CD4-positive, alpha-beta memory T cell (primary cell): ENCODE measurements around the gene VSIR. TPM values are rescaled to one million over a fixed set of nuclear protein-coding genes. Genes with fewer than 3 reads are reported as not detected.

ENCODE experiments used
- CTCF ChIA-PET: fragments of 350-600 bp; sonication (Branson Sonifier 250); formaldehyde crosslinking; loops from one replicate; lab custom pipeline; 2021; ENCODE audit warnings: inconsistent platforms; ENCODE audit not compliant: partially characterized antibody; lab: Charles Lee
- POLR2A ChIA-PET: fragments of 350-600 bp; sonication (Branson Sonifier 250); formaldehyde crosslinking; loops from one replicate; lab custom pipeline; 2021; ENCODE audit not compliant: partially characterized antibody; lab: Charles Lee
- DNase-seq, 5 donors: peaks; one replicate each; pipeline versions ENCODE4 v3.0.0 to v3.0.0-alpha.2; 2020 to 2022; ENCODE audit warnings: mixed read lengths in 1 of 5
- H3K27ac ChIP-seq: one replicate; pipeline ENCODE4 v1.7.0; 2013; ENCODE audit warnings: low read depth, low read length
- H3K27me3 ChIP-seq: 2 replicates; pipeline ENCODE4 v1.7.0; 2013; ENCODE audit warnings: mild to moderate bottlenecking, low read length, moderate library complexity; ENCODE audit not compliant: insufficient read depth
- H3K36me3 ChIP-seq: 2 replicates; pipeline ENCODE4 v1.7.0; 2013; ENCODE audit warnings: mild to moderate bottlenecking, low read length, moderate library complexity; ENCODE audit not compliant: insufficient read depth
- H3K4me1 ChIP-seq: 2 replicates; pipeline ENCODE4 v1.7.0; 2013; ENCODE audit warnings: mild to moderate bottlenecking, low read length, moderate library complexity; ENCODE audit not compliant: insufficient read depth
- H3K4me3 ChIP-seq, 2 donors: one replicate each; pipeline ENCODE4 v1.7.0; 2013; ENCODE audit warnings: low read length in 2 of 2, mild to moderate bottlenecking in 1 of 2
- H3K9me3 ChIP-seq, 2 donors: one replicate each; pipeline ENCODE4 v1.7.0; 2013; ENCODE audit warnings: low read length in 2 of 2, control low read depth in 1 of 2; ENCODE audit not compliant: control insufficient read depth in 1 of 2
- H3K27ac Mint-ChIP-seq, 7 donors: one replicate each; pipeline ENCODE4 v1.8.0; 2020 to 2021; ENCODE audit warnings: mixed read lengths in 7 of 7, mild to moderate bottlenecking in 6 of 7, inconsistent platforms in 3 of 7, moderate library complexity in 3 of 7
- H3K27me3 Mint-ChIP-seq, 2 donors: one replicate each; pipeline ENCODE4 v1.8.0; 2020 to 2021; ENCODE audit warnings: mixed read lengths in 2 of 2
- H3K36me3 Mint-ChIP-seq, 2 donors: one replicate each; pipeline ENCODE4 v1.8.0; 2020 to 2021; ENCODE audit warnings: mixed read lengths in 2 of 2, inconsistent platforms in 1 of 2, mild to moderate bottlenecking in 1 of 2
- H3K4me1 Mint-ChIP-seq, 4 donors: one replicate each; pipeline ENCODE4 v1.8.0; 2020 to 2021; ENCODE audit warnings: mixed read lengths in 4 of 4, mild to moderate bottlenecking in 1 of 4
- H3K4me3 Mint-ChIP-seq, 8 donors: one replicate each; pipeline ENCODE4 v1.8.0; 2020 to 2021; ENCODE audit warnings: mixed read lengths in 8 of 8, mild to moderate bottlenecking in 7 of 8, moderate library complexity in 6 of 8, inconsistent platforms in 3 of 8
- H3K9me3 Mint-ChIP-seq, 8 donors: one replicate each; pipeline ENCODE4 v1.8.0; 2020 to 2021; ENCODE audit warnings: mixed read lengths in 8 of 8, mild to moderate bottlenecking in 5 of 8, inconsistent platforms in 3 of 8, moderate library complexity in 1 of 8
- intact Hi-C: fragments of 100-400 bp; cut with micrococcal nuclease; formaldehyde crosslinking; loops from one replicate; pipeline ENCODE4 v1.15.1; 2023
- polyA plus RNA-seq, 2 donors: library from polyadenylated mRNA; unstranded; fragments of 300-500 nt; fragmentation: Illumina TruSeq; gene quantifications; one replicate each; pipeline ENCODE4 v1.2.3, GENCODE V29; 2021
- total RNA-seq, 2 experiments: library from RNA; stranded (reverse); gene quantifications; one replicate each; pipeline ENCODE4 v1.2.3, GENCODE V29; 2021

Gene VSIR
- total and polyA plus RNA-seq, 4 experiments from 2014 or later: 97.8 to 372 (median 224) TPM

DNA sequence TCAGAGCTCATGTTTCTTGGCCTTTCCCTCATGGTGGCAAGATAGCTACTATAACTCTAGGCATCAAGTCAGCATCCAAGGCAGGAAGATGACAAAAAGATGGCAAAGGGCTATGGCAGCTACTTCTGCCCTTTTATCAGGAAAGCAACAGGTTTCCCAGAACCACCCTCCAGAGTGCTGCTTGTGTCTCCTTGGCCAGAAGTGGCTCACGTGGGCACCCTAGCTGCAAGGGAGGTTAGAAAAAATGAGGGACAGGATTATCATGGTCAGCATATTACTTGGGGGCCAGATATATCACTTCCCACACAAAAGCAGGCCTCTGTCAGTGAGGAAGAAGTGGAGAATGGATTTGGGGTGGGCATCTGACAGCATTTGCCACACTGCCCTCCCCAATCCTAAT, 29.5 kb downstream of the VSIR start:
- CTCF ChIA-PET: interaction anchor here (1.0 to 10.0 kb wide), 10 partner anchors 8 to 47 kb away, joined by 3 to 64 read pairs (median 4); partner anchors contain the start of gene VSIR
- intact Hi-C loops: loop anchor here (10.0 kb wide), 1 partner anchor 341 kb away; the partner anchor contains the start of gene SPOCK2
- H3K27ac Mint-ChIP-seq: peak overlapping the region; percentile 72 to 99 (median 94)

DNA sequence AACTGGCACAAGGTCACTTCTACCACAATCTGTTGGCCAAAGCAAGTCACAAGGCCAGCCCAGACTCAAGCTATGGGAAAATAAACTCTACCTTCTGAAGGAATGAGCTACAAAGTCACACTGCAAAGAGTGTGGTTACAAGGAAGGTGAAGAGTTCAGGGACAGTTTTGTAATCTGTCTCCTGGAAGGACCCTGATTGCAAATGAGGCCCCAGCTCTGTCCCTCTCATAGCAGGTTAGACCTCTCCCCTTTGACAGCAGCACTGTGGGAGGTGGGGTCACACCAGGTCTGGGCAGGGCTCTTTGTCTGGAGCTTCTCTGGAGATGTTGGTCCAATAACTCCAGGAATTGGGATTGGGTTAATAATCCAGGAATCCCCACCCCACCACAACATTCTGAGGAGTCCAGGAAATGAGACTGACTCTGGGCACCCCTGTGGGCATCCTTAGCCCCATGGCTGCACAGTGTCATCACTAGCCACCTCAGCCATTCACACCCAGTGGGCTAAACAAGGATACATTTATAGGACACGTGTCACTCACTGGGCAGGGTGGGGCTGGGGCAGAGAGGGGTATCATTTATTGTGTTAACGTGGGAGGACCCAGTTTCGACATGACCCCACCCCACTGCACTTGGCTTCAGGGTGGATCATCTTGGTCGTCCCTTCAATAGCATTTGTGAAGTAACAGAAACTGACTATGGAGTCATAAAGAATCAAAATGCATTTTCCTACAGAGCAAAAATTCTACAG, 30.1 kb downstream of the VSIR start:
- Histone ChIP-seq H3K4me1 (peaks cover 100% of the 10 kb centered on the region), H3K36me3 (no peaks in the 10 kb centered on the region), H3K9me3 (no peaks in the 10 kb centered on the region), H3K27ac (peak overlapping the region; percentile 43), H3K4me3 (peak overlapping the region; percentile 41 to 45), H3K27me3 (no peaks in the 10 kb centered on the region)
- Mint-ChIP-seq H3K9me3 (no peaks in the 10 kb centered on the region), H3K27me3 (no peaks in the 10 kb centered on the region), H3K27ac (peak overlapping the region; percentile 92 to 99 (median 95)), H3K36me3 (peaks cover 0 to 3% of the 10 kb centered on the region in 2 donors), H3K4me1 (peaks cover 73 to 100% (median 92%) of the 10 kb centered on the region in 4 donors), H3K4me3 (peak overlapping the region; percentile 36 to 90 (median 80))
- POLR2A ChIA-PET: interaction anchor here (0.8 to 26.4 kb wide), 6 partner anchors 9 to 554 kb away, joined by 3 to 1191 read pairs (median 92); partner anchors contain the start of genes C10orf105 and VSIR
- CTCF ChIA-PET: interaction anchor here (1.0 to 10.0 kb wide), 12 partner anchors 8 to 47 kb away, joined by 3 to 64 read pairs (median 4); partner anchors contain the start of gene VSIR
- peak in 1 of 5 donors; percentile 42 for DNase-seq
- intact Hi-C loops: loop anchor here (10.0 kb wide), 1 partner anchor 342 kb away; the partner anchor contains the start of gene SPOCK2

More for the DNA sequence above, 29.5 kb downstream of the VSIR start:
- Mint-ChIP-seq H3K36me3 (peaks cover 4 to 7% of the 10 kb centered on the region in 2 donors), H3K27me3 (no peaks in the 10 kb centered on the region), H3K4me3 (peak overlapping the region in 5 of 8 donors; percentile 71 to 90 (median 82)), H3K4me1 (peaks cover 78 to 100% (median 95%) of the 10 kb centered on the region in 4 donors), H3K9me3 (no peaks in the 10 kb centered on the region)
- no peak for DNase-seq
- H3K27ac ChIP-seq: peak overlapping the region; percentile 43
- H3K4me1 ChIP-seq: peaks cover 100% of the 10 kb centered on the region
- H3K9me3 ChIP-seq: no peaks in the 10 kb centered on the region
- no peaks in the 10 kb centered on the region for H3K27me3 ChIP-seq
- POLR2A ChIA-PET: interaction anchor here (1.5 to 26.4 kb wide), 5 partner anchors 8 to 50 kb away, joined by 3 to 1191 read pairs (median 164); partner anchors contain the start of genes C10orf105 and VSIR
- H3K36me3 ChIP-seq: no peaks in the 10 kb centered on the region
- H3K4me3 ChIP-seq: no peak overlapping the region

DNA sequence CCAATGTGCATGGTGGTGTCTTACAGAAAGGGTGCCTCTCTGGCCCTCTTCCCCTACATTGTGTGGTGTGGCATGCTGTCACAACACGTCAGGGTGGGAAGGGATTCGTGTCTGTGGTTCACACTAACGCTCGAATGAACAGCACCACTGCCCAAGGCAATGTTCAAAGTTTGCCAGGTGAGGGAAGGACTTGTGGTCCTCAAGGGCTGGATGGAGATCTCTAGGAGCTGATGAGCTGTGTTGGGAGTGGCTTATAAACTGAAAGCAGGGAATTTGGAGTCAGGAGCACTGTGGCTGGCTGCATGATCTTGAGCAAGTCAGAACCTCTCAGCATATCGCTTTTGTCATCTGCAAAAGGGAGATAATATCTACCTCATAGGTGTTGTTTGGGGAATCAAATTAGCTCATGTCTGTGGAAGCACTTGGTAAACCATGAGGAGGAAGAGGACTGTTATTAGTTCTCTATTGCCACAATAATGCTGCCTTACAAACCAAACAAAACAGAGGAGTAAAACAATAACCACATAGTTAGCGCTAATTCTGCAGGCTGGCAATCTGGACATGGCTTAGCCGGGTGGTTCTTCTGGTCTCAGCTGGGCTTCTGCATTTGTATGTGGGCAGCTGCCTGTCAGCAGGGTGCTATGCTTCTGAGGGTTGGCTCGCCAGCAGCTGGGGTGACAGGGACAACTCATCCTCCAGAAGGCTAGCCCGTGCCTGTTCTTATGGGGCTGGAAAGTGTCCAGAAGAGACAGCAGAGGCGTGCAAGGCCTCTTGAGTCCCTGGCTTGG, 30.8 kb downstream of the VSIR start:
- peak overlapping the region; percentile 71 to 90 (median 80) for H3K4me3 Mint-ChIP-seq
- H3K9me3 ChIP-seq: no peaks in the 10 kb centered on the region
- peak overlapping the region; percentile 92 to 99 (median 95) for H3K27ac Mint-ChIP-seq
- DNase-seq: peak; percentile 22 to 64 (median 52)
- H3K27ac ChIP-seq: peak overlapping the region; percentile 43
- H3K36me3 Mint-ChIP-seq: peaks cover 0 to 3% of the 10 kb centered on the region in 2 donors
- no peaks in the 10 kb centered on the region for H3K9me3 Mint-ChIP-seq
- H3K36me3 ChIP-seq: no peaks in the 10 kb centered on the region
- intact Hi-C loops: loop anchor here (10.0 kb wide), 1 partner anchor 342 kb away; the partner anchor contains the start of gene SPOCK2
- peak overlapping the region; percentile 41 to 45 for H3K4me3 ChIP-seq
- peaks cover 100% of the 10 kb centered on the region for H3K4me1 ChIP-seq
- POLR2A ChIA-PET: interaction anchor here (0.8 to 26.4 kb wide), 6 partner anchors 10 to 555 kb away, joined by 3 to 1191 read pairs (median 92); partner anchors contain the start of genes C10orf105 and VSIR
- no peaks in the 10 kb centered on the region for H3K27me3 ChIP-seq
- CTCF ChIA-PET: interaction anchor here (1.0 to 10.0 kb wide), 14 partner anchors 7 to 46 kb away, joined by 3 to 64 read pairs (median 5); partner anchors contain the start of gene VSIR
- peaks cover 77 to 100% (median 93%) of the 10 kb centered on the region in 4 donors for H3K4me1 Mint-ChIP-seq
- no peaks in the 10 kb centered on the region for H3K27me3 Mint-ChIP-seq

DNA sequence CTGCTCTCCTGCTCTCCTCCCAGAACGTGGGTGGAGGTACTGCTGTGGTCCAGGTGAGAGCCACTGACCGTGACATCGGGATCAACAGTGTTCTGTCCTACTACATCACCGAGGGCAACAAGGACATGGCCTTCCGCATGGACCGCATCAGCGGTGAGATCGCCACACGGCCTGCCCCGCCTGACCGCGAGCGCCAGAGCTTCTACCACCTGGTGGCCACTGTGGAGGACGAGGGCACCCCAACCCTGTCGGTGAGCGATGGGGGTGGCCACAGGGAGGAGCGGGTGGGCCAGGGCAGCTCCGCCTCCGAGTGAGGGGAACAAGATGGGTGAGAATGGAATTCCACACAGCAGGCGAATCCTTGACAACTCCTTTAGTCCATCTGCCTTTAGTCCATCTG, 31.6 kb downstream of the VSIR start:
- POLR2A ChIA-PET: interaction anchor here (0.7 to 26.4 kb wide), 8 partner anchors 7 to 47 kb away, joined by 3 to 1191 read pairs (median 21); partner anchors contain the start of genes C10orf105 and VSIR
- Histone ChIP-seq H3K36me3 (no peaks in the 10 kb centered on the region), H3K27ac (peak overlapping the region; percentile 43), H3K9me3 (no peaks in the 10 kb centered on the region), H3K4me3 (peak overlapping the region; percentile 2 to 21), H3K27me3 (no peaks in the 10 kb centered on the region), H3K4me1 (peaks cover 100% of the 10 kb centered on the region)
- CTCF ChIA-PET: interaction anchor here (1.1 to 10.0 kb wide), 11 partner anchors 9 to 45 kb away, joined by 3 to 64 read pairs (median 7); partner anchors contain the start of gene VSIR
- H3K4me3 Mint-ChIP-seq: peak overlapping the region; percentile 61 to 90 (median 80)
- peak overlapping the region; percentile 92 to 99 (median 95) for H3K27ac Mint-ChIP-seq
- no peak for DNase-seq
- H3K36me3 Mint-ChIP-seq: peaks cover 0 to 3% of the 10 kb centered on the region in 2 donors
- intact Hi-C loops: loop anchor here (10.0 kb wide), 1 partner anchor 343 kb away; the partner anchor contains the start of gene SPOCK2
- H3K4me1 Mint-ChIP-seq: peaks cover 77 to 100% (median 92%) of the 10 kb centered on the region in 4 donors
- H3K9me3 Mint-ChIP-seq: no peaks in the 10 kb centered on the region
- H3K27me3 Mint-ChIP-seq: no peaks in the 10 kb centered on the region

DNA sequence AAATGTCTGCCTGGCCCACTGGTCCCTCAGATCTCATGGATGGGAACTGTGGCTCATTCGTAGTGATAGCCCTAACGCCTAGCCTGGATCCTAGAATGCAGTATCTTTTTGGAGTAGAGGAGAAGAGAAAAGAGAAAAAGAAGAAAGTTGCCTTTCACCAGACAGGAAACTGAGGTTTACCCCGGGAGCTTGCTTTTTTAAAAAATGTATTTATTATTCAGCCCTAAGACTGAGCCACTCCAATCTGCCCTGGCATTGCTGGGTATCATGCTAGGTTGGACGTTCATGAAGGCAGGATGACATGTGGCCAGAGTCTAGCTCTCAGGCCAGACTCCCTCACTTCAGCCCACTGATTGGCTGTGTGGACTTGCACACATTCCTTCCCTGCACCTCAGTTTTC, 32.3 kb downstream of the VSIR start:
- Mint-ChIP-seq H3K9me3 (no peaks in the 10 kb centered on the region), H3K4me3 (peak overlapping the region; percentile 60 to 90 (median 80)), H3K36me3 (peaks cover 0 to 3% of the 10 kb centered on the region in 2 donors), H3K27ac (peak overlapping the region; percentile 63 to 97 (median 93)), H3K27me3 (no peaks in the 10 kb centered on the region), H3K4me1 (peaks cover 79 to 100% (median 92%) of the 10 kb centered on the region in 4 donors)
- H3K27ac ChIP-seq: peak overlapping the region; percentile 43
- H3K27me3 ChIP-seq: no peaks in the 10 kb centered on the region
- H3K4me3 ChIP-seq: peak overlapping the region; percentile 2 to 21
- CTCF ChIA-PET: interaction anchor here (1.2 to 10.0 kb wide), 9 partner anchors 9 to 44 kb away, joined by 3 to 64 read pairs (median 7); partner anchors contain the start of gene VSIR
- H3K9me3 ChIP-seq: no peaks in the 10 kb centered on the region
- H3K4me1 ChIP-seq: peaks cover 100% of the 10 kb centered on the region
- intact Hi-C loops: loop anchor here (10.0 kb wide), 1 partner anchor 344 kb away; the partner anchor contains the start of gene SPOCK2
- no peak for DNase-seq
- H3K36me3 ChIP-seq: no peaks in the 10 kb centered on the region
- POLR2A ChIA-PET: interaction anchor here (0.7 to 26.4 kb wide), 8 partner anchors 8 to 46 kb away, joined by 3 to 1191 read pairs (median 20); partner anchors contain the start of genes C10orf105 and VSIR

DNA sequence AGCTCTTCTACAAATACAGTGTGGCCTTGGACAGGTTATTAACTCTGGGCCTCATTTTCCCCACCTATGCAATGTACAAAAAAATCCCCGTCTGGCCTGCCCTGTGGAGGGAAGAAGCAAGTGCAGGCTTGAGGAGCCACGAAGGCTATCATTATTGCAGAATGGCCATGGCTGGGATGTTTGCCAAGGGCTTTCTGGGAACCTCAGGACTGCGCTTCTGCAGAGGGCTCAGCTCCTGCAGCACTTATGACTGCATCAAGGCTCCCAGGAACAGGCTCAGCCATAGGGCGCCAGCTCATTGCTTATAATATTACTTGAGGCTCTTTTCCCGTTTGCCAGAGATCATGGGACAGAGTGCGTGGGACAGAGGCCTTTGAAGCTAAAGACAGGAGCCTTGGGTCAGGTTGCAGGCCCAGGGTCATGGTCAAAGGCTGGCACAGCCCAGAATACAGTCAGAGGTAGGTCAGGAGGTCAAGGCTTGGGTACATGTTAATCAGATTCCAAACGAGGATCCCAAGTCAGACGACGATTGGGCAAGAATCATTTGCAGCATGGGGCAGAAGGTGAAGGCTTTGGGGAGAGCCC, 33.2 kb downstream of the VSIR start:
- DNase-seq: no peak
- no peaks in the 10 kb centered on the region for H3K27me3 ChIP-seq
- peak overlapping the region; percentile 58 to 97 (median 89) for H3K27ac Mint-ChIP-seq
- peaks cover 100% of the 10 kb centered on the region for H3K4me1 ChIP-seq
- peak overlapping the region; percentile 11 for H3K27ac ChIP-seq
- intact Hi-C loops: loop anchor here (10.0 kb wide), 1 partner anchor 345 kb away; the partner anchor contains the start of gene SPOCK2
- H3K27me3 Mint-ChIP-seq: no peaks in the 10 kb centered on the region
- H3K4me3 ChIP-seq: no peak overlapping the region
- H3K36me3 Mint-ChIP-seq: no peaks in the 10 kb centered on the region
- no peaks in the 10 kb centered on the region for H3K9me3 ChIP-seq
- peak overlapping the region in 7 of 8 donors; percentile 26 to 74 (median 59) for H3K4me3 Mint-ChIP-seq
- no peaks in the 10 kb centered on the region for H3K36me3 ChIP-seq
- peaks cover 77 to 100% (median 93%) of the 10 kb centered on the region in 4 donors for H3K4me1 Mint-ChIP-seq
- ChIA-PET CTCF (interaction anchor here (1.0 to 10.0 kb wide), 8 partner anchors 13 to 44 kb away, joined by 3 to 64 read pairs (median 15); partner anchors contain the start of gene VSIR), POLR2A (interaction anchor here (2.1 to 26.4 kb wide), 5 partner anchors 8 to 30 kb away, joined by 13 to 1191 read pairs (median 164); partner anchors contain the start of genes C10orf105 and VSIR)
- H3K9me3 Mint-ChIP-seq: no peaks in the 10 kb centered on the region
